PFSK-1 (cell line): ENCODE results near the gene KIAA0319L.

ENCODE experiments used
- FOXP2 ChIP-seq: optimal IDR thresholded peaks from 2 replicates; pipeline ENCODE3; 2011; ENCODE audit warnings: borderline replicate concordance, control low read depth, inconsistent platforms; ENCODE audit not compliant: insufficient read depth; ENCODE audit errors: extremely low read length, extremely low read depth
- POLR2AphosphoS5 ChIP-seq: IDR thresholded peaks from 2 replicates; pipeline ENCODE4 v1.6.1; 2012; ENCODE audit warnings: low read depth, mild to moderate bottlenecking, control low read depth, low read length, moderate library complexity
- SIN3A ChIP-seq: IDR thresholded peaks from 2 replicates; pipeline ENCODE4 v1.6.1; 2012; ENCODE audit warnings: mild to moderate bottlenecking, low read length, moderate library complexity, borderline replicate concordance; ENCODE audit not compliant: insufficient read depth
- TAF1 ChIP-seq: IDR thresholded peaks from 2 replicates; pipeline ENCODE4 v1.6.1; 2012; ENCODE audit warnings: low read length, control low read depth, borderline replicate concordance; ENCODE audit not compliant: insufficient read depth
- TF ChIP-seq, protein P1 (sequence below), 2 experiments: IDR thresholded peaks; 2 replicates each; pipeline versions ENCODE4 v1.6.1 to v1.8.0; 2011 to 2012; ENCODE audit warnings: low read depth in 2 of 2, low read length in 2 of 2, control low read depth in 1 of 2, inconsistent platforms in 1 of 2, mild to moderate bottlenecking in 1 of 2, moderate library complexity in 1 of 2; ENCODE audit not compliant: insufficient read depth in 1 of 2

Gene KIAA0319L

DNA sequence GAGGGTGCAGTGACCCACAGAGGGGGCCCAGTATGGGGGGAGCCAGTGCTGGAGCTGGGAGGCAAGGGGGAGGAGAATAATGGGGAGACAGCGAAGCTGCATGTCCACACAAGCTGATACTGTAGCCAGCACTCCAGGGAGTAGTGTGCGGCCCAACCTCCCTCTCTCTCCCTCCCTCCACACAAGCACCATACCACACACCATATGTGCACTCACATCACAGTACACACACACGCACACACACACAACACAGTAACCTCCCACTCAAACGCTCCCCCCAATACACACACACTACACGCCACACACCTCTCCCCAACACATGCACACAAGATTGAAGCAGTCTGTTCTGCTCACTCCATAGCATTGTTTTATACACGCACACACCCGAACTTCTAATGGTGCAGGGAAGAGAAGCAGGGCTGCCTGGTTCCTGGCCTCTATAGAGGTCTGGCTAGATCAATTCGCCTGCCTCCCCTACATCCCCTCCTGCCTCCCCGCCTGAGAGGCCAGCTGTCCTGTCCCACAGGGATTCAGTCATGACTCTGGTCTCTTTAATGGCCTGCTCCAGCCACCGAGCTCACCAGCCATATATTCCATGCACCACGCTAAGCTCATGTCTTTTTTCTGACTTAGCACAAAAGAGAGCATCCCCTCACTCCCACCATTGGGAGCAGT, 4.2 kb upstream of the KIAA0319L start:
- no peak for TF ChIP-seq SIN3A
- no peak for TF ChIP-seq FOXP2
- TF ChIP-seq, protein P1, sequence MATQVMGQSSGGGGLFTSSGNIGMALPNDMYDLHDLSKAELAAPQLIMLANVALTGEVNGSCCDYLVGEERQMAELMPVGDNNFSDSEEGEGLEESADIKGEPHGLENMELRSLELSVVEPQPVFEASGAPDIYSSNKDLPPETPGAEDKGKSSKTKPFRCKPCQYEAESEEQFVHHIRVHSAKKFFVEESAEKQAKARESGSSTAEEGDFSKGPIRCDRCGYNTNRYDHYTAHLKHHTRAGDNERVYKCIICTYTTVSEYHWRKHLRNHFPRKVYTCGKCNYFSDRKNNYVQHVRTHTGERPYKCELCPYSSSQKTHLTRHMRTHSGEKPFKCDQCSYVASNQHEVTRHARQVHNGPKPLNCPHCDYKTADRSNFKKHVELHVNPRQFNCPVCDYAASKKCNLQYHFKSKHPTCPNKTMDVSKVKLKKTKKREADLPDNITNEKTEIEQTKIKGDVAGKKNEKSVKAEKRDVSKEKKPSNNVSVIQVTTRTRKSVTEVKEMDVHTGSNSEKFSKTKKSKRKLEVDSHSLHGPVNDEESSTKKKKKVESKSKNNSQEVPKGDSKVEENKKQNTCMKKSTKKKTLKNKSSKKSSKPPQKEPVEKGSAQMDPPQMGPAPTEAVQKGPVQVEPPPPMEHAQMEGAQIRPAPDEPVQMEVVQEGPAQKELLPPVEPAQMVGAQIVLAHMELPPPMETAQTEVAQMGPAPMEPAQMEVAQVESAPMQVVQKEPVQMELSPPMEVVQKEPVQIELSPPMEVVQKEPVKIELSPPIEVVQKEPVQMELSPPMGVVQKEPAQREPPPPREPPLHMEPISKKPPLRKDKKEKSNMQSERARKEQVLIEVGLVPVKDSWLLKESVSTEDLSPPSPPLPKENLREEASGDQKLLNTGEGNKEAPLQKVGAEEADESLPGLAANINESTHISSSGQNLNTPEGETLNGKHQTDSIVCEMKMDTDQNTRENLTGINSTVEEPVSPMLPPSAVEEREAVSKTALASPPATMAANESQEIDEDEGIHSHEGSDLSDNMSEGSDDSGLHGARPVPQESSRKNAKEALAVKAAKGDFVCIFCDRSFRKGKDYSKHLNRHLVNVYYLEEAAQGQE (IDR thresholded peaks at IDR 0.05; ENCODE audit: insufficient read depth in 1 of 2, low read depth in 2 of 2, low read length in 2 of 2): no peak
- no peak for TF ChIP-seq TAF1
- TF ChIP-seq POLR2AphosphoS5: peak; percentile 2; the same call in 1 of the 2 replicates

DNA sequence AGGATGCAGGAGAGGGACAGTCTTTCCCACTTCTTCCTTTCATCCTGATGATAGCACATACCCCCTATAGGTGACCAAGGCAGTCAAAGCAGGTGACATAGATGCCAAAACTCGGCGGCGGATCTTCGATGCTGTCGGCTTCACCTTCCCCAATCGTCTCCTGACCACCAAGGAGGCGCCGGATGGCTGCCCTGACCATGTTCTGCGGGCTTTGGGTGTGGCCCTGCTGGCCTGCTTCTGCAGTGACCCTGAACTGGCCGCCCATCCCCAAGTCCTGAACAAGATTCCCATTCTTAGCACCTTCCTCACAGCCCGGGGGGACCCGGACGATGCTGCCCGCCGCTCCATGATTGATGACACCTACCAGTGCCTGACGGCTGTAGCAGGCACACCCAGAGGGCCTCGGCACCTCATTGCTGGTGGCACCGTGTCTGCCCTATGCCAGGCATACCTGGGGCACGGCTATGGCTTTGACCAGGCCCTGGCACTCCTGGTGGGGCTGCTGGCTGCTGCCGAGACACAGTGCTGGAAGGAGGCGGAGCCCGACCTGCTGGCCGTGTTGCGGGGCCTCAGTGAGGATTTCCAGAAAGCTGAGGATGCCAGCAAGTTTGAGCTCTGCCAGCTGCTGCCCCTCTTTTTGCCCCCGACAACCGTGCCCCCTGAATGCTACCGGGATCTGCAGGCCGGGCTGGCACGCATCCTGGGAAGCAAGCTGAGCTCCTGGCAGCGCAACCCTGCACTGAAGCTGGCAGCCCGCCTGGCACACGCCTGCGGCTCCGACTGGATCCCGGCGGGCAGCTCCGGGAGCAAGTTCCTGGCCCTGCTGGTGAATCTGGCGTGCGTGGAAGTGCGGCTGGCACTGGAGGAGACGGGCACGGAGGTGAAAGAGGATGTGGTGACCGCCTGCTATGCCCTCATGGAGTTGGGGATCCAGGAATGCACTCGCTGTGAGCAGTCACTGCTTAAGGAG, 3.3 kb upstream of the KIAA0319L start:
- TF ChIP-seq POLR2AphosphoS5: no peak
- no peak for TF ChIP-seq FOXP2
- no peak for TF ChIP-seq SIN3A
- TF ChIP-seq, protein P1 (IDR thresholded peaks at IDR 0.05; ENCODE audit: insufficient read depth in 1 of 2, low read depth in 2 of 2, low read length in 2 of 2): no peak
- TF ChIP-seq TAF1: no peak

DNA sequence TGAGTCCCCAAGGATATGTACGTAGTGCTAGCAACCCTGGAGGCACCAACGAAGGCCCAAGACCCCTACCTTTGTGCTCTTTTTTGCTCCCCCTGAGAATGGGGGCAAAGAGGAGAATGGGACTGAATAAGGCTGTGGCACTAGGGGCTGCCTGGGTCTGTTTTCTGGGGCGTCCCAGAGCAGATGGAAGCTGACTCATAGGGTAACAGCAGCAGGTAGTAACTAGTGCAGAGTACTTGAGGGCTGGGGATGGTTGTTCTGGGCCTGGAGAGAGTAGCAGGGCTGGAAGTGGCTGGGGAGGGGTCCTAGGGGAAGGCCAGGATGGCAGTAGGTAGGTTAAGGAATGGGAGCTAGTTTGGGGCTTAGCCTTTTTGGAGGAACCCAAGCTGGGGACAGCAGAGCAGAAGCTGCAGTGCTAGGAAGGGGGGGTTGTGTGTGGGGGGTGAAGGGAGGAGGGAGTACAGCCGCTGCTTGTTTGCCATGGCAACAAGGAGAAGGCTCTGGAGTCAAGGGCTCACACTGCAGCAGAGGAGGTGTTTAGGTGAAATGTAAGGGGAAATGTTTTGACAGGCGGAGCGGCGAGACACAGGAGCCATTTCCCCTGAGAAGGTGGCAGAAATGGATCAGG, 2.2 kb upstream of the KIAA0319L start:
- TF ChIP-seq TAF1 (no peak), POLR2AphosphoS5 (no peak), FOXP2 (no peak), SIN3A (no peak)
- TF ChIP-seq, protein P1 (IDR thresholded peaks at IDR 0.05; ENCODE audit: insufficient read depth in 1 of 2, low read depth in 2 of 2, low read length in 2 of 2): no peak

DNA sequence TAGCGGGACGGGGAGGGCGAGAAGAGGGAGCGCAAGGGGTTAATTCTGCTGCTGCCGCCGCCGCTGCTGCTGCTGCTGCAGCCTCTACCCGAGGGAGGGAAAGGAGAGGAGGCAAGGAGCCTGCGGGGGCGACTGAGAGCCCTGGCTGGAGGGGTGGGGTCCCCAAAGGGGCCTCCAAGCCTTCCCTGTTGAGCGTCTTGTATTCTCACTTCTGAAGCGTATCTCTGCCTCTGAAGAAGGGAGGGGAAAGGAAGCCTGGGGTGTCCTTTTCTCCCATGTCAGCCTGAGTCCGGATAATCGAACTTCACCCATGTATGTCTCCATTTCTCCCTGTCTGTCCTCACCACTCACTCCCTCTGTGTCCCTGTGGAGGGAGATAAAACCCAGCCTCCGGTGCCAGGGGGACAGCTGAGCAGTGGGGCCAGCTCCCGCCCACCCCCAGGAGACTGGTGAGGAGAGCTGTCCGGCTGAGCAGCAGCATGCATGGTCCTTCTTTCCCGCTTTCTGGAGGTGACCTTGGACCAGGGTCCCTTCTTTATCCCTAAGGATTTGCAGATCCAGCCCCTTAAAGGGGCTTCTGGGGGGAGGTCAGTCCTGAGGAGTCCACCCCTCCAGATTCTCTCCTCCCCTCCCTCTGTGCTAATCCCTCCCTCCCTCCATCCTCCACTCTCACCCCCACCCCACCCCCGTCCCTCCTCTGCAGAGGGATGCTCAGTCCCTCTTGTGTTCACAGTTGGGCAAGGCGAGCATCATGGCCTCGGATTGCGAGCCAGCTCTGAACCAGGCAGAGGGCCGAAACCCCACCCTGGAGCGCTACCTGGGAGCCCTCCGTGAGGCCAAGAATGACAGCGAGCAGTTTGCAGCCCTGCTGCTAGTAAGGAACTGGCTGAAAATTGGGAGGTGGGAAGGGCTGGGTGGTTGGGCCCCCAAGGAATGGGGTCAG, 1.4 kb upstream of the KIAA0319L start:
- no peak for TF ChIP-seq POLR2AphosphoS5
- TF ChIP-seq, protein P1 (IDR thresholded peaks at IDR 0.05; ENCODE audit: insufficient read depth in 1 of 2, low read depth in 2 of 2, low read length in 2 of 2): no peak
- no peak for TF ChIP-seq SIN3A
- no peak for TF ChIP-seq FOXP2
- no peak for TF ChIP-seq TAF1
